Breast epithelium (tissue), 4 donors: ENCODE results near the gene NUCB1. TPM values are rescaled to one million over a fixed set of nuclear protein-coding genes. Genes with fewer than 3 reads are reported as not detected.
A peak's percentile ranks its signal among the peaks of the same experiment; 100 is the strongest.
"Not testable (repeated sequence)": the region's sequence is repeated elsewhere in the genome, so short reads cannot be mapped to it uniquely, and the experiment has no call there.

ENCODE experiments used
- DNase-seq, 2 donors: peaks; one replicate each; pipeline ENCODE4 v3.0.0-alpha.2; 2019; ENCODE audit warnings: low spot score in 2 of 2
- H3K27ac ChIP-seq, 2 donors: fragments of 200-600 bp; sonication (generic) in 1 of 2; one replicate each; pipeline ENCODE4 v1.5.1; 2016 to 2019; ENCODE audit warnings: mild to moderate bottlenecking in 1 of 2
- H3K27me3 ChIP-seq, 2 donors: fragments of 200-600 bp; sonication (generic) in 1 of 2; one replicate each; pipeline versions ENCODE4 v1.5.1 to v1.6.0; 2017 to 2019; ENCODE audit warnings: control low read depth in 1 of 2, mild to moderate bottlenecking in 1 of 2
- H3K36me3 ChIP-seq: fragments of 200-600 bp; one replicate; pipeline ENCODE4 v1.5.1; 2019
- H3K4me1 ChIP-seq, 2 donors: fragments of 200-600 bp; sonication (generic); one replicate each; pipeline ENCODE4 v1.5.1; 2016 to 2019; ENCODE audit warnings: control low read depth in 1 of 2
- H3K4me3 ChIP-seq, 3 donors: fragments of 200-600 bp; sonication (generic); 1 replicate in 2 of 3; 2 replicates in 1 of 3; pipeline ENCODE4 v1.5.1; 2016 to 2019; ENCODE audit warnings: mild to moderate bottlenecking in 3 of 3, moderate library complexity in 2 of 3
- H3K9me3 ChIP-seq, 2 donors: fragments of 200-600 bp; sonication (generic) in 1 of 2; one replicate each; pipeline ENCODE4 v1.5.1; 2016 to 2019; ENCODE audit warnings: control low read depth in 1 of 2
- POLR2A ChIP-seq: fragments of 450-650 bp; IDR thresholded peaks from one replicate; pipeline ENCODE4 v1.6.1; 2016; ENCODE audit warnings: antibody characterized with exemption, mild to moderate bottlenecking, moderate library complexity
- POLR2AphosphoS5 ChIP-seq, 3 donors: sonication (generic); formaldehyde crosslinking; IDR thresholded peaks; one replicate each; pipeline ENCODE4 v1.6.1; 2017; ENCODE audit warnings: antibody characterized with exemption in 3 of 3
- intact Hi-C: fragments of 100-400 bp; cut with DNase I; formaldehyde crosslinking; loops from one replicate; pipeline ENCODE4 v1.15.1; 2023; ENCODE audit warnings: low total_unique reads
- total RNA-seq, 3 donors: library from RNA; depleted of rRNA; stranded (reverse); fragments of >200 nt; gene quantifications; one replicate each; pipeline ENCODE4 v1.1.0, GENCODE V29; 2016
- TF ChIP-seq, protein P1 (sequence below), 3 donors: fragments of 450-650 bp; IDR thresholded peaks; one replicate each; pipeline ENCODE4 v1.5.1; 2016 to 2017; ENCODE audit warnings: antibody characterized with exemption in 3 of 3, mild to moderate bottlenecking in 3 of 3, moderate library complexity in 3 of 3

Gene NUCB1
- total RNA-seq, 3 donors from 2014 or later: 131 to 333 (median 223) TPM

DNA sequence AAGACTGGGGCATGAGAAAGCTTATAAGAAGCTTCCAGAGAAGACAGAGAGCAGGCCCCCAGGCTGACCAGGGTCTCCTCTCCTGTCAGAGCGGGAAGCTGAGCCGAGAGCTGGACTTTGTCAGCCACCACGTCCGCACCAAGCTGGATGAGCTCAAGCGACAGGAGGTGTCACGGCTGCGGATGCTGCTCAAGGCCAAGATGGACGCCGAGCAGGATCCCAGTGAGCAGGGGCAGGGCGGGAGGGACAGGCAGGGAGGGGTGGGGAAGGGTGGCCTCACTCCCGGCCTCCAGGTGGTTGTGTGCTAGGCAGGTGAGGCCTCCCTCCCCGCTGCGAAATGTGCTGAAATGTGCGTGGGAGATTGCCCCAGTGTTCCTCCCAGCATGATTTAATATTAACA lies 5.6 kb downstream of the NUCB1 start:
- intact Hi-C loops: no loop called here
- no peaks in the 10 kb centered on the region for H3K36me3 ChIP-seq
- TF ChIP-seq POLR2AphosphoS5 (IDR thresholded peaks at IDR 0.05) (no peak), POLR2A (no peak)
- TF ChIP-seq, protein P1, sequence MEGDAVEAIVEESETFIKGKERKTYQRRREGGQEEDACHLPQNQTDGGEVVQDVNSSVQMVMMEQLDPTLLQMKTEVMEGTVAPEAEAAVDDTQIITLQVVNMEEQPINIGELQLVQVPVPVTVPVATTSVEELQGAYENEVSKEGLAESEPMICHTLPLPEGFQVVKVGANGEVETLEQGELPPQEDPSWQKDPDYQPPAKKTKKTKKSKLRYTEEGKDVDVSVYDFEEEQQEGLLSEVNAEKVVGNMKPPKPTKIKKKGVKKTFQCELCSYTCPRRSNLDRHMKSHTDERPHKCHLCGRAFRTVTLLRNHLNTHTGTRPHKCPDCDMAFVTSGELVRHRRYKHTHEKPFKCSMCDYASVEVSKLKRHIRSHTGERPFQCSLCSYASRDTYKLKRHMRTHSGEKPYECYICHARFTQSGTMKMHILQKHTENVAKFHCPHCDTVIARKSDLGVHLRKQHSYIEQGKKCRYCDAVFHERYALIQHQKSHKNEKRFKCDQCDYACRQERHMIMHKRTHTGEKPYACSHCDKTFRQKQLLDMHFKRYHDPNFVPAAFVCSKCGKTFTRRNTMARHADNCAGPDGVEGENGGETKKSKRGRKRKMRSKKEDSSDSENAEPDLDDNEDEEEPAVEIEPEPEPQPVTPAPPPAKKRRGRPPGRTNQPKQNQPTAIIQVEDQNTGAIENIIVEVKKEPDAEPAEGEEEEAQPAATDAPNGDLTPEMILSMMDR (IDR thresholded peaks at IDR 0.05): no peak
- no peaks in the 10 kb centered on the region for H3K9me3 ChIP-seq
- no peaks in the 10 kb centered on the region for H3K27me3 ChIP-seq
- peaks cover 5 to 17% of the 10 kb centered on the region in 2 donors for H3K4me1 ChIP-seq
- no peak for DNase-seq
- H3K4me3 ChIP-seq: no peak overlapping the region
- no peak overlapping the region for H3K27ac ChIP-seq

DNA sequence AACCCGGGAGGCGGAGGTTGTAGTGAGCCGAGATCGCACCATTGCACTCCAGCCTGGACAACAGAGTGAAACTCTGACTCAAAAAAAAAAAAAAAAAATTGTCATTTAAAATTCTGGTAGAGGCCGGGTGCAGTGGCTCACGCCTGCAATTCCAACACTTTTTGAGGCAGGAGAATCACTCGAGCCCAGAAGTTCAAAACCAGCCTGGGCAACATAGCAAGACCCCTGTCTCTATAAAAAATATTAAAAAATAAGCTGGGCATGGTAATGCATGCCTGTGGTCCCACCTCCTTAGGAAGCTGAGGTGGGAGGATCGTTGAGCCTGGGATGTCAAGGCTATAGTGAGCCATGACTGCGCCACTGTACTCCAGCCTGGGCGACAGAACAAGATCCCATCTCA lies 6.2 kb downstream of the NUCB1 start:
- intact Hi-C loops: no loop called here
- Histone ChIP-seq H3K4me1 (peaks cover 4 to 11% of the 10 kb centered on the region in 2 donors), H3K9me3 (no peaks in the 10 kb centered on the region), H3K36me3 (no peaks in the 10 kb centered on the region), H3K4me3 (no peak overlapping the region), H3K27ac (no peak overlapping the region), H3K27me3 (no peaks in the 10 kb centered on the region)
- TF ChIP-seq POLR2A (no peak), POLR2AphosphoS5 (IDR thresholded peaks at IDR 0.05) (no peak)
- TF ChIP-seq, protein P1 (IDR thresholded peaks at IDR 0.05): no peak
- no peak for DNase-seq

DNA sequence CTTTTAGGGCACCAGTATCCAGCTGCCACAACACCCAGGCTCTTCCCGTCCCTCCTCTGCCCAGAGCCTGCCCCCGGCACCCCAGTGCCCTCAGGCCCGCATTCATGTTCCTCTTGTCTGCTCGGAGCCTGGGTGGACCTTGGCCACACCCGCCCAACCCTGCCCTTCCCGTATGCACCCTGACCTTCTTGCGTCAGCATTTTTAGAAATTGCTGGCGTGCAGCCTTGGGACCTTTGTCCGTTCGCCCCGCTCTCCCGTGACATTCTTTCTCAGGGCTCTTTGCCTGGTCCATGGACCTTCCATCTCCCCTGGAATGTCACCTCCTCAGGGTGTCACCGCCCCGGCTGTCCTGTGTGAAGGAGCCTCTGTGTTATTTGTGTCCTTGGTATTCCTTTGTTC lies 7.6 kb downstream of the NUCB1 start:
- no peak overlapping the region for H3K4me3 ChIP-seq
- no peaks in the 10 kb centered on the region for H3K27me3 ChIP-seq
- H3K4me1 ChIP-seq: peaks cover 0 to 4% of the 10 kb centered on the region in 2 donors
- H3K36me3 ChIP-seq: no peaks in the 10 kb centered on the region
- peak overlapping the region in 1 of 2 donors; percentile 68 for H3K27ac ChIP-seq
- no peaks in the 10 kb centered on the region for H3K9me3 ChIP-seq
- no peak for DNase-seq
- no peak for TF ChIP-seq POLR2AphosphoS5 (IDR thresholded peaks at IDR 0.05)
- TF ChIP-seq, protein P1 (IDR thresholded peaks at IDR 0.05): no peak
- TF ChIP-seq POLR2A: no peak
- intact Hi-C loops: no loop called here

DNA sequence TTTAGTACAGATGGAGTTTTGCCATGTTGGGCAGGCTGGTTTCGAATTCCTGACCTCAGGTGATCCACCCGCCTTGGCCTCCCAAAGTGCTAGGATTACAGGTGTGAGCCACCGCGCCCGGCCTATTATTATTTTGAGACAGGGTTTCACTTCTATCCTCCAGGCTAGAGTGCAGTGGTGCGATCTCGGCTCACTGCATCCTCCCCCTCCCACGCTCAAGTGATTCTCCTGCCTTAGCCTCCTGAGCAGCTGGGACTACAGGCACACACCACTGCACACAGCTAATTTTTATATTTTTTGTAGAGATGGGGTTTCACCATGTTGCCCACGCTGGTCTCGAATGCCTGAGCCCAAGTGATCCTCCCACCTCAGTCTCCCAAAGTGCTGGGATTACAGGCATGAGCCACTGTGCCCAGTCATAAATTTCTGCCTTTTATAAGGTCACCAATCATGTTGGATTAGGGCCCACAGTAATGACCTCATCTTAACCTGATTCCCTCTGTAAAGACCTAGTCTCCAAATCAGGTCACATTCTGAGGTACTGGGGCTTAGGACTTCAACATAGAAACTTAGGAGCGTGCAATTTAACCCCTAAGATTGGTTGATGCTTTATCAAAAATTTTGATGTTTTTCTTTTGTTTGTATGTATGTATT lies 9.4 kb downstream of the NUCB1 start:
- H3K27ac ChIP-seq: peak overlapping the region in 1 of 2 donors; percentile 58
- H3K4me3 ChIP-seq, H3K36me3 ChIP-seq, H3K27me3 ChIP-seq, DNase-seq, H3K9me3 ChIP-seq, intact Hi-C loops, H3K4me1 ChIP-seq: not testable (repeated sequence)

DNA sequence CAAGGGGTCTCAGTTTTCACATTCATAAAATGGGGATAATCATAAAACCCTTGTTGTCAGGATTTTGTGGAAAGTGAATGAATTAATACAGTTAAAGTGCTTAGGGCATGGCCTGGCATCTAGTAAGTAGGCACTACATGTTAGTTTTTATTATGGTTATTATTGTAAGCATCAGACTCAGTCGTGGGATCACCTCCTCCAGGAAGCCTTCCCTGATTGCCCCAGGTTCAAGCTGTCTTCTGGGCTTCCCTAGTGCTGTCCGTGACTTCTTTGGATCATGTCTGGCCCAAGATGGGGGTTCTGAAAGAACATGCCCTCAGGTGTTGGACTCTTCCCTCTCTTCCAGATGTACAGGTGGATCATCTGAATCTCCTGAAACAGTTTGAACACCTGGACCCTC lies 10.7 kb downstream of the NUCB1 start:
- H3K27me3 ChIP-seq: no peaks in the 10 kb centered on the region
- no peak for DNase-seq
- no peaks in the 10 kb centered on the region for H3K36me3 ChIP-seq
- H3K9me3 ChIP-seq: no peaks in the 10 kb centered on the region
- intact Hi-C loops: no loop called here
- H3K4me1 ChIP-seq: no peaks in the 10 kb centered on the region
- H3K4me3 ChIP-seq: no peak overlapping the region
- H3K27ac ChIP-seq: no peak overlapping the region
- TF ChIP-seq POLR2A: no peak
- TF ChIP-seq POLR2AphosphoS5 (IDR thresholded peaks at IDR 0.05): no peak
- TF ChIP-seq, protein P1 (IDR thresholded peaks at IDR 0.05): no peak
